GM18873 (cell line): ENCODE data around the gene AGAP1.

Experiments
- ATAC-seq: cut with Tn5 transposase; IDR thresholded peaks from one replicate; pipeline ENCODE4 v1.9.1; 2021; ENCODE audit warnings: mild to moderate bottlenecking, moderate library complexity, moderate number of reproducible peaks; ENCODE audit not compliant: unreplicated experiment, low FRiP score

The AGAP1 gene

DNA sequence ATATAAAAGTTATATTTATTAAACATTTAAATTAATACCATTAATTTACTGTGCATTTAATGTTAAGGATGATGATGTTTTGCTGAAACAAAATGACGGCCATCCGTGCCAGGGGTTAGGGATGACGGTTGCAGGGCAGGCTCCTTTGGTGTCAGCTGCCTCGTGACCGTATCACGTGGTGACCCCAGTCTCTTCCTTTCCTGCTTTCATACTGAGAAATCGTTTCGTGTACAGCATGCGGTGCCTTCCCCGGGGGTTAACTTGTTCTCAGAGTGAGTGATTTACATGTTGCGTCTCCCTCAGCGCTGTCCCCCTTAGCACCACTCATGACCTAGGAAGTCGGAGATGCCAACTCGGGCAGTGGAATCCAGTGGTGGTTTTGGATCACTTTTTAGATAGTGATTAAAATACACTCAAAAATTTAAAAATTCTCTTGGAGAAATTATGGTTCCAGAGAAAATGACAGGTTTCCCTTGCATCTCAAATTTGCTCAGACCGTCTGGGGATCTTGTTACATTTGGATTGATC lies 383.5 kb downstream of the AGAP1 start:
- ATAC-seq, result no peak

DNA sequence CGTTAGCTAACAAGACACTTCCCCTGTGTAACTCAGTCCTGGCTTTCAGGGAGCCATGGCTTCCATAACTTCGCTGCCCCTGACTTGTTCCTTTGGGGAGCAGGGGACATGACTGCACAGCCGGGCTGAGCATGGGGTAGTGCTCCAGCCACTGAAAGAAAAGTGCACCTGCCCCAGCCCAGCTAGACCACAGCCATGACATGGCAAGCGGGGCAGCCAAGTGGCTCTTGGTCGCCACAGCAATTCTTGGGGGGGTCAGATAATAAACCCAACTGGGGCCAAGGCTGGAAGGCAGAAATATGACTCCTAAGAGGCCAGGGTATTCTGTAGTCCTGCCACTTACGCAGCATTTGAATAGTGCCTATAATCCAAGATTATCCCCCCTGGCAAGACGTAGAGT lies 385.3 kb downstream of the AGAP1 start:
- no peak for ATAC-seq

DNA sequence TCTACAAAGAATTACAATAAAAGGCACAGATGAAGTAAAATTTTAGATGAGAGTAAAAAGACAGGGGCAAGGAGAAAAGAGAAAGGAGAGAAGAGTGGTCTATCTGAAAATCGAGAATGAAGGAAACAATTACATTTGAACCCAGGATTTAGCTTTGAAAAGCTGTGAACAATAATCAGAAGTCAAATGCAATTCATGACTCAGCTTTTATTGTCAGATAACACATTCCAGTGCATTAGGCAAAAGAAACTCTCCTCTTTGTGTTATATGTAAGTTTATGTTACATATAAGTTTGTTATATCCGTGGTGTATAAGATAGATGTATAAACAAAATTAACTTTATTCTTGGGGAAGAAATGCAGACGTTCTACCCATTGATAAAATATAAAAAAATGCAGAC lies 389.8 kb downstream of the AGAP1 start:
- no peak for ATAC-seq

DNA sequence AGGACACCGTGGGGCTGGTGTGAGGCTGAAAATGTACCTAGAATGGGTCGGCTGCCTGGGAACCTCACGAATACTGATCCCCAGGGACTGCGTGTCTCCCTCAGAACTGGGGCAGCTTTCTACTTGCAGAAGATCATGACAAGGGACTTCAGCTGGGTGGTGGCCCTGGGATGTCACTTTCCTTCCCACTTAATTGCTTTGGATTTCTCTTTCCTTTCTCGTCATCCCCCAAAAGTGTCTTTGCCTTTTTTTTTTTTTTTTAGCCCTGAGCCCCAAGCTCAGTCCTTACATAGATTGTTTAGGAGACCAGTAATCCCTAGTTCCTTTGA lies 395.4 kb downstream of the AGAP1 start:
- ATAC-seq, result no peak

DNA sequence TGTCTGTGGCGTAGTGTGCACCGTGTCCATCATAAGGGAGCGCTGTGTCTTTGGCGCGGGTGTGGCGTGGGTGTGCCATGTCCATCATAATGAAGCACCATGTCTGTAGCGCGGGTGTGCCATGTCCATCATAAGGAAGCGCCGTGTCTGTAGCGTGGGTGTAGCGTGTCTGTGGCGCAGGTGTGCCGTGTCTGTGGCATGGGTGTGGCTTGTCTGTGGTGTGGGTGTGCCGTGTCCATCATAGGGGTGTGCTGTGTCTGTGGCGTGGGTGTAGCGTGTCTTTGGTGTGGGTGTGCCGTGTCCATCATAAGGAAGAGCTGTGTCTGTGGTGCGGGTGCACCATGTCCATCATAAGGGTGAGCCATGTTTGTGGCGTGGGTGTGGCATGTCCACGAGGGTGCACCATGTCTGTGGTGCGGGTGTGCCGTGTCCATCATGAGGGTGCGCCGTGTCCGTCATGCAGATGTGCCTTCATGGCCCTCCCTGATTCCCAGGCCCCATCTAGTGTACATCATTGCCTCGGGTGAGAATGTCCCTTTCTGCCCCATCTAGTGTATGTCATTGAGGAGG lies 399.4 kb downstream of the AGAP1 start:
- ATAC-seq, result no peak

DNA sequence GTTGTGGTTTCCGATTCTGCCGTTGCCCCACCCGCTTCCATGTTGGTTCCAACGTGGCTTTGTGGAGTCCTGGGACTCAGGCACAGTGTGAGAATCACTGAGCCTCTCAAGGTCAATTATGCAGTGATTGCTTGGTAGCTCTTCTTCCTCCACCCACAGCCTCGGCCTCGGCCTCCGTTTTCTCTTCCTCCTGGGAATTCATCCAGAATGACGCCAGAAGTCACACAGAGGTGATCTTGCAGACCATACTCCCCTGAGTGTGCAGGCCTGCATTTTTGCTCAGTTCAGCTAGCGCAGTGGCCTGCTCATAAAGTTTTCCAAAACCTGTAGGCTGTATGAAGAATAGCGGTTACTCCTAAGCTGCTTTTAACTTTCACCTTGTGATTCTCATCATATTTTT lies 401.0 kb downstream of the AGAP1 start:
- ATAC-seq, result no peak

DNA sequence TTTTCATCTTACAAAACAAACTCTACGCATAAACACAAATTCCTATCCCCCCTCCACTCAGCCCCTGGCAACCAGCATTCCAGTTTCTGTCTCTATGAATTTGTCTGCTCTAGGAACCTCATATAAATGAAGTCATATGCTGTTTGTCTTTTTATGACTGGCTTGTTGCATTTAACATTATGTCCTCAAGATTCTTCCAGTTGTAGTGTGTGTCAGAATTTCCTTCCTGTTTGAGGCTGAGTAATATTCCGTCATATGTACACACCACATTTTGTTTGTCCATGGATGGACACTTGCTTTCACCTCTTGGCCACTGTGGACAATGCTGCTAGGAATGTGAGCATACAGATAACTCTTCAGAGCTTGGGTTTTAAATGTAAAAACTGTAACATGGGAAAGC lies 402.2 kb downstream of the AGAP1 start:
- no peak for ATAC-seq

DNA sequence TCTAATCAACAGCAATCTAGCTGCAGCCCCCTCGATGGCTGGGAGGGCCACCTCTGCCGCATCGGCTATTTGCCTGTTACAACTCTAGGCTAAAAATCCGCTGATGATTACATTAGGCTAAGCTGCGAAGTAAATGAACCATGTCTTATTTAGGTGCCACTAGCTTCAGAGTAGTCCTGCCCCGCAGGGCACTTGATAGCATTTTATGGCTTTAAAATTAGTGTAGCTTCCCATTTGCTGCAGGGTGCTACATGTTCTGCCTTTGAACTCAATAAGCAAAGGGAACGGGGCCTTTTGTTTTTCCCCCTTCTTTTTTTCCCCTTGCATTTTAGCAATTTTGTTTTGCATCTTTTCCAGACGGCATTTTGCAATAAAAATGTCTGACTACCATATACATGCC lies 404.1 kb downstream of the AGAP1 start:
- ATAC-seq, result no peak

DNA sequence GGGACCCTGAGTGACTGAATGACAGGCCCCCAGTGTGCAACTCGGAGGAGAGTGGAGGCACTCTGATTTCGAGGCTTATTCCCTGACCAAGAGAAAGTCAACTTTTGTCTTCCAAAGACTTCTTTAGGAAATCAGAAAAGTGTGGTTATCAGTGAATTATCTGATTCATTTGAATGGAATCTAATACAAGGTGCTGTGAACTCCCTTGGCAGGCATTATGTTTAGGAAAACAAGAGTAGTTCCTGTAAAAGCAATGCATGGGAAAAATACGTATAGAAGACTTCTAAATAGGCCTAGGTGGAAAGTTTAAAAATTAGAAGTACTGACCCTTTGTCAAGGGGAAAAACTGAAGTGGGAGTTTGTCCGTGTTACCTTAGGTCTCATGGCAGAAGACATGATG lies 404.9 kb downstream of the AGAP1 start:
- no peak for ATAC-seq

DNA sequence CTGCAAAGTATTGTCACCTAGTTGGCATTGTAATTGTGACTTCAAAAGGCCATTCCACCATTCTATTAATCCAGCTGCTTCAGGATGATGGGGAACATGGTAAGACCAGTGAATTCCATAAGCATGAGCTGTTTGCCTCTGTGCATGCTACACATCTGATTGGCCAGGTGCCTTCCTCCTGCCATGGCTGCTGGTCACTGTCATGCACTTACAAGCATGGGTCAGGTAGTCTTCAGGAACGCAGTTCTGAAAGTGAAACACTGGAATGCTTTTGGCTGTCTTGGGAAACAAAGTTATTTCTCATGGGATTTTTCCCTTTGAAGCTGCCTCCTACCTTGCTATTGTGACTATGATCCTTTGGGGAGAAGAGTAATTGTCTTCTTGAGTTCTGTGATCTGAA lies 406.8 kb downstream of the AGAP1 start:
- no peak for ATAC-seq

DNA sequence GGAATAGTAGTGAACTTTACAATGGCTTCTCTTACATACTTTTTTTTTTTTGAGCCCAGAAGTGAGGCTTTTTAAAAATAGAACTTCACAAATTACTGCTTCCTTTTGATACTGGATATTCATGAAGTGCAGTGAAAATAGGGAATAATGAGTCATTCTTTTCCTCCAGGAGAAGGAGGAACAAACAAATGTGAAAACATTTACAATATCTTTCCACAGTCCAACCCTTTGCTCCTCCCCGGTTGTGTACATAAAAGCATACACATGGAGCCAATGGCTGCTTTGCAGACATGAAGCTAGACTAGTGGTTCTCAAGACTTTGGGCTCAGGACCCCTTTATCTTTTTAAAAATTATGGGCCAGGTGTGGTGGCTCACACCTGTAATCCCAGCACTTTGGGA lies 407.4 kb downstream of the AGAP1 start:
- ATAC-seq, result no peak

DNA sequence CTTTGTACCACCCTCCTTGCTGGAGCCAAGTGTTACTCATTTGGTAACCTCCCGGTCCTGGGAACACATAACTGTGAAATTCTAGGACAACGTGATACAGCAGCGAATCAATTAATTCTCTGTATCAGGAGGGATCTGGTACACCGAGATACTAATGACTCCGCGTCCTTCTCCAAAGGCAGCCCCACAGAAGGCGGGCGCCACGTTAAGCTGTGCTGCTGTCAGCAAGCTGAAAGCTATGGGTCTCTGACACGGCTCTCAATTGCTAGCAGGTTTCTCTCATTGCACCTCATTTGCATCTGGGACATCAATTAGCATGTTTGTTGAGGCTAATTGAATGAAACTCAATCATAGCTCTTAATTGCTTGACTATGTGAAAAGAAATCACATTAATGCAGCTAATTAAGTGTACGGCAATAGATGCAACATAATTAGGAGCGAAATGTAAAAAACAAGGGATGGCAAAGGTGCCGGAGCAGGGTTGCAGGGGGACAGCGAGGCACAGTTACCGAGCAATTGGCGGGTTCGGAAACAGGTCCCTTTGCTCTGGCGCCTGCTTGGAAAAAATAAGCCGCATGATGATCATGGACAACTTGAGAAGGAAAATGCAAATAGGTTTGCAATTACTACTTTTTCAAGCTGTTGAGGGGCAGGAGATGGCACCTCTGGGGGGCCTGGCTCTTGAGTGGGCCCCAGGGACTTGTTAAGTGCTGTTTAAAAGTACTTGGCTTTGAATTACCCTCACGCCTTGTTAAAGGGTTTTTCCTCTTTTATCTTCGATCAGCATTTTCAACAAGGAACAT lies 410.1 kb downstream of the AGAP1 start:
- no peak for ATAC-seq

DNA sequence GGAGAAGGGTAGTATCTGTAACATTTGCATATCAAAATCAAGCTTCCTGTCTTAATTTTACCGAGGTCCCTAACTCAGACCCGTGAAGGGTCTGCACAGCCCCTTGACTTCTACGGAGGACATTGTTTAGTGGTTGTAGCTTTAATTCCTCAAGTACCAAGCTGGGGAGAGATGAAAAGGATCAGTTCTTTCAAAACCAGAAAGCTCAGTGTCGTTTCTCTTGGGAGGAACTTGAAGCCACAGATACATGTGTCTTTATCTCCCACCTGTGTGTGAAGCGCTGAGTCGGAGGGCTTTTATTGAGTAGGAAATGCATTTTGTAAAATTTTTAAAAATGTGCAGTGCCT lies 410.7 kb downstream of the AGAP1 start:
- ATAC-seq, result no peak

DNA sequence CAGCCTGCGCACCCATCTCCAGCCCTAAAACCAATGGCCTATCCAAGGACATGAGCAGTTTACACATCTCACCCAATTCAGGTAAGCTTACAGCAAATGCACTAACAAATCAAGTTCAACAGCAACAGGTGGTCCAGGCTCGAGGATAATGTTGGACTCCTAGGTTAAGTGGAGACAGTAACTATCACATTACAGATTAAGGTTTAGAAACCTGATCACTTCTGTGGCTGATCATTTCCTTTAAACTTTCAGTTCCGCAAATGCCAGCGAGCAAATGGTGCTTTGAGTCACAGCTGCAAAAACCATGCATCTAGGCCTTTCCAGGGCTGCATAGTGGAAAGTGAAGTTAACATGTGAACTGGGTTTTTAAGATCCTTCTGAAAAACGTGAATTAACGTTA lies 415.0 kb downstream of the AGAP1 start:
- ATAC-seq, result no peak

DNA sequence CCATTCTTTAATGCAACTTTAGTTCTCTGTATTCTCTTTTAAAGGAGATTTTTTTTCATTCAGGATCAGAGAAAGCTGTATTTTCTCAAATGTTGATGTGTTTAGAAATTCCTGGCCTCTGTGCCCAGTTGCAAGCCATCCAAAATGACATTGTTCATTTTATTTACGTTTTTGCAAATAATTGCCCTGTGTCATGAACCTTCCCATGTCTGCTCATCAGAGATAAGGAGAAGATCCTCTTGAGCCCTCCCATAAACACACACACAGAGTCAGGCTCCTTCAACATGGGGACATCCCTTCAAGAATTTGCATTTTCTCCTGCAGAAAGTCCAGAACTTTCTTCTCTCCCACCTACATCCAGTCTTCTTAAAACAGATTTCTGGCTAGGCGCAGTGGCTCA lies 415.5 kb downstream of the AGAP1 start:
- no peak for ATAC-seq

DNA sequence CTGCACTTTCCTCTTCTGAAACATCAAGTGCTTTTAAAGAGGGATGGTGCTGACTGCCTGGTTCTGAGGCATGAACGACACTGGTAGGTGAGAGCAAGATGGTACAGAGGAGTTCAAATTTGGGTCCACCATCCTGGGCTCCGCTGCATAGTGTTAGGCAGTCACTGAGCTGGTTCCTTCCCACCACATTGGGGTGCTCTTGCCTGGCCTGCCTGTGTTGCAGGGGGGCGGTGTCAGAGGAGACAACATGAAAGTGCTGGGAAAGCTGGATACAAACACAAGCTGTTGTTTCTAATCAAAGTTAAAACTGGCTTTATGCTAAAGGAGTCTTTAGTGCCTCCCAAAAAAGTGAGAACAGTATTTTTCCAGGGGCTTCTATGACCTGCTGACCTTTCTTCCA lies 416.2 kb downstream of the AGAP1 start:
- no peak for ATAC-seq

DNA sequence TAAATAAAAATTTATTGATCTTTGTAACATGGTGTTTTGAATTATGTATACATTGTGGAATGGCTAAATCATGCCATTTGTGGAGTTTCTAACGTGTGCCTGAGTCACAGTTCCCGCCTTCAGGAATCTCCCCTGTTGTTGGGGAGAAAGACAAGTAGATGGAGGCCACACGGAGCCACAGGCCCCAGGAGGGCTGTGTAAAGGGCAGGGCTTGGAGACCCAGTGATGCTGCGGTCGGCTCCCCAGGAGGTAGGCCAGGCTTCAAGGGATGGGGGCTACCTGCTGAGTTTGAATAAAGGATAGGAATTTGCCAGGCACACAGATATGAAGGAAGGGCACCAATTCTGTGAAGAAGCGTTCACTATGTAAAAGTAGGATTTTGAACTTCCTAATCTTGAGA lies 417.3 kb downstream of the AGAP1 start:
- no peak for ATAC-seq

DNA sequence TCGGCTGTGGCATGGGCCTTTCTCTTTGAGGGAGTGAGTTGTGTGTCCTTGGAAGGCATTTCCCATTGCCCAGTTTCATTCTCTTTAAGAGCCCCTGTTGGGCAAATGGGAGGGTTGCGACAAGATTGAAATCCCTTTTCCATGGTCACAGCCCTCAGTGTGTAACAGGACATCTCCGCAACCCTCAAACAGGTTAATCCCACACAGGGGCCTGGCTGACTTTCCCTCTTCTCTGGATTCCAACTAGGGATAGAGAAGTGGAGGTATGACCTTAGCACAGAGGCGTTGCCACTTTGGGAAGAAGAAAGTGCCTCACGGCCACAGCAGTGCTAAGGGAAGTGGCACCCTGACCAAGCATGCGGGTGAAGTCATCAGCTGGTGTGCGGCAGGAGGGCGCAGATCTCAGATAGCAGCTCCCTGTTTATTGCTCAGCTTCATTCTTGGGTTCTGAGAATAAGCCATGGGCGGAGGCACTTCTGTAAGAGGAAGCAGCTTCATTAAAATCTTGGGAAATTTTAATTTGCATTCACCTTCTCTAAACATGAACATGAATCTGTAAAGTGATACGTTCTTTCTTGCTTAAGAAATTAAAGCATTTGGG lies 417.9 kb downstream of the AGAP1 start:
- no peak for ATAC-seq

DNA sequence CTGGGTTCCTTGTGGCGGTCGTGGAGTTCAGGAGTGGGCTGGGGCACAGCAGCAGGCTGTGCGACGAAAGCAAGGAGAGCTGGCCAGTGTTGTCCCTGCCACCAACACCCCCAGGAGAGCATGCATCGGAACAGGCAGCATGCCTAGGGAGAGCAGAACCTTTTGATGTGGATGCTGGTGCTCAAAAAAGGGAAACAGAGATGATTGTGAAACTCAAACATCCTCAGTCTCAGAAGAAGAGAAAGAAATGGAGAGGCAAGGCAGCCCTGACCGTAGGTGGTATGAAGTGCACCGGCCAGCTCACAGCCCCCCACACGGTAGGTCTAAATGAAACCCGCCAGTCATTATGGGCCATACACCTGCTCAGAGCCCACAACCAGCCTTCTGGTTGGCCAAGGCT lies 420.9 kb downstream of the AGAP1 start:
- no peak for ATAC-seq

DNA sequence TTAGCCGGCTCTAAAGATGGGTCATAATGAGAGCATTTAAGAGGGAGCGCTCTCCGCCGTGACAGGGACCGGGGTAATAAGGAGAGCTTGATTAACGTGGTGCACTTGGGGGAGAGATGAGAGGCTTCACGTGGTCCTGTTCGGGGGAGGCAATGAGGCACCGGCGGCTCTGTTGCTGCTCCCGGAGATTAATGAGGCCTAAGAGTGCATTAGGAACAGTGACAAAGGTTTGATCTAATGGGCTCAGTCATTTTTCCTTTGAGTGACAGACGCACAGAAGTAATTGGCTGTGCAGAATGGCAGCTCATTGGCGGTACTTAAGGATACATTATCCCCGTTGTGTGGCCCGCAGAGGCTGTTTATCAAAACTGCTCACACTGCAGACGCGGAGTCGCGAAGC lies 423.7 kb downstream of the AGAP1 start:
- ATAC-seq, result no peak

DNA sequence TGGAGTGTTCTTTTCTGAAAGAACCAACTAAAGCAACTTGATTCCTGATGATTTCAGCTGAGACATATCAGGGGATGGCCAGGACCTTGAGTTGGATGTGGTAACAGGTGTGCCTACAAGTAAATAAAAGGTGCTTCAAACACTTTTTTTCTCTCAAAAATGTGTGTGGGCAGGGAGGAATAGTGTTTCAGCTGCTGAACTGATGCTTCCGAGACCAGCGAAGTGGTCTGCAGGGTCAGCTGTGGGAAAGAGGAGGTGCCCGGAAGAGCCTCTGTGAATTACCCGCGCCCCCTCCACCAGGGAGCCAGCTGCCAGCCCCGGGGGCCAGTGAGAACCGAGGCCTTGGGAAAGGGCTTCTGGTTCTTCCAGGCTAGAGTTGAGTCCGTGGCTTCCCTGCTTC lies 425.0 kb downstream of the AGAP1 start:
- no peak for ATAC-seq

DNA sequence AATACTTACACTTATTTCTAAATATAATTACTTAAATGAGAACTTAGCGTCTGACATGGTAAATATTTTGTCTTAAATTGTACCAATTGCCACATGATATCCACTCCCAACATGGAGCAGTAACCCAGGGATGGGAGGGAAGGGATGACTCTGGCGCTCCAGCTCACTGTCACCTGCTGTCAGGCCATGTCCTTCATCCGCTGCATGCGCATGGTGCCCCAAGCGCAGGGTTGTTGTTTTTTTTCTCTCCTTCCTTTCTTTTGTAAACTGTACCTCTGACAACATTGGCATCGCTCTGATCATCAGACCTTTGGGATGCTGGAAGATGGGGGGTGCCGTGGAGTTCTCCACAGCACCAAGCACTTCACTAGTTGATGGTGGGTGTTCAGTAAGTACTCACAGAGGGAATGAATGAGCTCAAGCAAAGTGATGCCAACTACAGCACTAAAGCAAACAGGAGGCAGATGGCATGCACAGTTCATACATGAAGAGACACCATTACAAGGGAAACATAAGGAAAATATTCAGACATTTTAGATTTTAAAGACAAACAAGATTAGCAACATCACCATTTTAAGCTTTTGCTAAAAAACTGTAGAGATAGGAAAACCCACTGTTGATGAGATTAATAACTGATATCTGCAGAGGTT lies 426.5 kb downstream of the AGAP1 start:
- no peak for ATAC-seq
